ENCODE results near the gene GABRB3.

Gene GABRB3

DNA sequence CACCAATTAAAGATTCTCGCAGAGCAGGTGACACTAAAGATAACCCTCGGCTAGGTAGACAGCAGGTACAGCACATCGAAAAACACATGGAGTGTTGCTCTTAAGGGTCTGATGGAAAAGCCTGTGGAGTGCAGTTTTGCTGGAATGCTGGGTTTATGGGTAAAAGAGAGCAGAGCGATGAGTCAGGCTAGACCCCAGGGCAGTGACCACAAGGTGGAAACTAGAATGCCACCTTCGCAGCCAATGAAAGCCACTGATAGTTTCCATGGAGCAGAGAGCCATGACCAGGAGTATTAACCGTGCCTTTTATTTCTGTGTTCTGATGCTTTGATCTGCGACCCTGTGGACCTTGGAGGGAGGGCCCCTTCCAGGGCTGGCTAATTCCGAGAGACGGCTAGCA is 149.8 kb downstream of the GABRB3 start:
- no peak for DNase-seq

- DNase-seq = no peak
These were observed 151.1 kb downstream of the GABRB3 start for GRCh38 chr15:26621816-26622215.

GRCh38 chr15:26620528-26621458 is 152.1 kb downstream of the GABRB3 start:
- DNase-seq = no peak

GRCh38 chr15:26615927-26616302 is 157.0 kb downstream of the GABRB3 start:
- DNase-seq = no peak

DNA sequence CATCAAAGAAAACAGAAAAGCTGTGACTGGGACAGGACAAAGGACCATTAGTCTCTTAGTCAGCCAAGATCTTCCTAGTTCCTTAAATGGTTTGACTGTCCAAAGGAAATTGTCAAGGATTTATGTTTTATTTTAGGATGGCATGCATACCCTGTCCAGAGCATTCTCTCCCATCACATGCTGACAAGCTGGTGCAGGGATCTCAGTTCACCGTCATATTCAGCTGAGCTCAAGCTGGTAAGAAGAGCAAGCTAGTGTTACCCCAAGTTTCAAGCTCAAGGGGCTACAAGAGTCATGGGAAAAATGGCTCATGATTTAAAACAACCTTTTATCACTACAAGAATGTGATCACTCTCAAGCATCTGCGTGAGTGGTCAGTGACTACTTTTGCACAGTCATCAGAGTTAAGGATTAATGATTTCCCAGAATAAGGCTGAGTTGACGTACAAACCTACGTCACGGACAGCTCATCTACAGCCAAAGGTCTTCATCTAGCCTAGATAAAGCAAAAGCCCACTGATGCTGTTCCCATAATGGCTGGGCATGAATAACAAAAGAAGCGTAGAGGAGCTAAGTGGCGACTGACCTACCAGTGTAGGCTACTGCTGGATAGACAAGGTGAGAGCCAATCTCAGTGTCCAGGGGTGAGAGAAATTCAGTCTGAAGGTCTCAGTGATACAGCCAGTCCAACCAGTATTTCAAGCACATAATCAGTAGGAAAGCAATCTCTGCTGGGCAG is 157.5 kb downstream of the GABRB3 start:
- DNase-seq = no peak

DNA sequence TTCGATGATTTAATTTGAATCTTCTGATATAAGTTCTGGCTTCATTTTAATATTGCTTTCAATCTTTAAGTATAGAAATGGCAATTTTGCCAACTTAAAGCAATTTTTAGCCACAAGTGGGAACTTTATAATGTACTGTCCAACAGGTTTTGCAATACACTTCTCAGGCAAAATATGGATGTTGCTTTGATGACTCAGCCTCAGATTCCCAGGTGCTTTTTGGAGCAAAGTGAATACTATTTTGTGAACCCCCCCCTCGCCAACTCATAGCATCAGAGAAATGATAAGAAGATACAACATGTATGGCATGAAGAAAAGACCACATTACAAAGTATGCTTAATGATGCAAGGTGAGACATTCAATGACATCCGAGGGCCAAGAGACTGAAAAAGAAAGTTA is 158.1 kb downstream of the GABRB3 start:
- no peak for DNase-seq

GRCh38 chr15:26598704-26599103 is 174.2 kb downstream of the GABRB3 start:
- no peak for DNase-seq

GRCh38 chr15:26595611-26596010 is 177.3 kb downstream of the GABRB3 start:
- DNase-seq = no peak

DNA sequence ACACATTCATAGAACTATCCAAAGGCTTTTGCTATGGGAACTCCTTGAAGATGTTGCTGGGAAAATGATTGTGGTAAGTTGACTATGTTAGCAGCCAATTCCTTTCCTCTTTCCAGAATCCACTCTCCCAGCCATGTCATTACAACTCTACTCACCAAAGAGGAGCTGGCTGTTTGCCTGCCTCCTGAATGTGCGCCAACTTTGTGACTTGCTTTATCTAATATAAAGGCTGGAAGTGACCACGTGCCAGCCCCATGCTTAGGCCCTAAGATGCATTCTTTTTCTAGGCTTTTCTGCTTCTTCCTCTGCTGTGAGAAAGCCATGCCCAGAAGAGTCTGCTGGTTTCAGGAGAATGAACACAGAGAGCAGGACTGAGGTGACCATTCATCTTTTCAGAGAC is 182.2 kb downstream of the GABRB3 start:
- DNase-seq = no peak

GRCh38 chr15:26582840-26583239 is 190.0 kb downstream of the GABRB3 start:
- DNase-seq = no peak

DNA sequence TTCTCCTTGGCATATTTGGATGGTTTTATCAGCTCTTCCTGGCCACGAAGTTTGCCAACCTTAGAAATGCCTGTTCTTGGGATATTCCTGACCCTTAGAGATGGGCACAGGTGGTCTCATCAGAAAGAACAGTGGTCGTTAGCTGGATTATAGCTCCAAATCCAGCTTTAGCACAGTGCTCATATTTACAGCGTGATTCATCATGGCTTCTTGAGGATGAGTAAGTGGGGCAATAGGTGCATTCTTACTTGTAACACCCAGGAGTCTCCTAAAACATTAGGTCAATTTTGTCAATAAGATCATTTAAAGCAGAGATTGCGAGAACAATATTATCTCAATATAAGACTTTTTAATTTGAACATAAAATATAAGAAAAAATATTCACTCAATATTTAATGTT is 191.9 kb downstream of the GABRB3 start:
- DNase-seq = no peak

GRCh38 chr15:26572602-26573350 is 200.1 kb downstream of the GABRB3 start:
- DNase-seq = no peak

DNA sequence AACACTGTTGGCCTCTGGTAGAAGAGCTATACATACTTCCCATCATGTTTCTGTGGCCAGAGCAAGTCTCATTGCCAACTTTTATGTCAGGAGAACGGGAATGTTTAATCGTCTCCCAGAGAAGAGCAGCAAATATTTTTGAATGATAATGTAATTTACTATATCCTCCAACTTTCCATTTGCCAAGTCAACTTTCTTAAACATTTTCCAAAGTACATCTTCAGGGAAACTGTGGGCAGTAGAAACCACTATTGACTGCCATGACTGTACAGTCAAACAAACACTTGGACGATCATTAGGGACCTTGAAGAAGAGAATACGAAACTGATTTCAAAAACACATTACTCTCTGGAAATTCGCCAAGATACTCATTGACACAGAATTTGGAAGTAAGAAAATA is 201.5 kb downstream of the GABRB3 start:
- no peak for DNase-seq

DNA sequence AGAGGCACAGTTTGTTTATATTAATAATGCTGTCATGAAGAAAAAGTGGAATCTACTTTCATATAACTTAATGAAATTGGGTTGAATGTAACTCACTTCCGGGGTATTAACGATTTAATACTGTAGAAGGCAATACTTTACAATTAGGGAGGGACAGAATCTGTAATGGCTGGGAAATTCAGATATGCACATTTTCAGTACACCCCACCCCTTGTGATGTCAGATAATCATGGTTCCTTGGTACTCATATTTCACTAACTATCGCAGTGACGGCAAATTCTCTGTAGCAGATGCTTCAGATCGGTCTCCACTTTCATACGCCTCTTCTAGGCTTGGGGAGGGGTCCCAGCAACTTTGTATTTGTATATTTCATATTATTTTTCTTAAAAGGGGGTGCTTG is 207.3 kb downstream of the GABRB3 start:
- no peak for DNase-seq

DNA sequence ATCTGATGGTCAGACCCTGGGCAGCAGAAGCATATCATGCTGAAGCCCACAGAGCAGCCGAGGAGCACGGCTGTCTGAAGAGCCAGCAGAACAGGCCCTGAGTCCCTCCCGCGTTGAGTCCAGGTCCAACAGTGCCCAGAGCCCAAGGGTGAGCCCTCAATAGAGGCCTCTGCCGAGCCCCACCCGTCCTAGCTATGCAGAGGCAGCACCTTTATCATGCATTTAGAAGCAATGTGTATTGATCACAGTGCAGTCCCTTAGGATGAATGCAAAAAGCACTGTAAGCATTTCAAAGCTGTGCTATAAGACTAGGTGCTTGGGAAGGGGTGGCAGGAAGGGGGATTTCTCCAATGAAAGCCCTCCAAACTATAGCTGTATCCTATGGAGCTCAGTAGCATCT is 208.5 kb downstream of the GABRB3 start:
- DNase-seq = no peak

- DNase-seq = no peak
These were observed 210.5 kb downstream of the GABRB3 start for GRCh38 chr15:26562336-26562735.

DNA sequence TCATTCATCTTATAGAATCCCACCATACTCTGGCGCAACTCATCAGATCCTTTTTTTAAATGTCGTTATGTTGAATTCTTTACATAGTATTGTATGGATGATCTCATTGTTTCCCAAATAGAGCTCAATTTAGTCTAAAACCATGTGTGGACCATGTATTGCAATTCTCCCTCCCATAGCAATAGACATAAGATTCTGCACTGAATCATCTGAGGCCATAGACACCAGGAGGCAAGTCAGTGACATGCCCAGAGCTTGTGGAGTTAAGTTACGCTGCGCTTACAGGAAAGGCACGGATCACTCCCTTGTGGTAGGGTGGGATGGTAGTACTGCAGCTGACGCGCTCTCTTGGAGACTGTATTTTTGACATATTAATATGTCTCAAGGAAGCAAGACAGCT is 211.0 kb downstream of the GABRB3 start:
- DNase-seq = no peak

DNA sequence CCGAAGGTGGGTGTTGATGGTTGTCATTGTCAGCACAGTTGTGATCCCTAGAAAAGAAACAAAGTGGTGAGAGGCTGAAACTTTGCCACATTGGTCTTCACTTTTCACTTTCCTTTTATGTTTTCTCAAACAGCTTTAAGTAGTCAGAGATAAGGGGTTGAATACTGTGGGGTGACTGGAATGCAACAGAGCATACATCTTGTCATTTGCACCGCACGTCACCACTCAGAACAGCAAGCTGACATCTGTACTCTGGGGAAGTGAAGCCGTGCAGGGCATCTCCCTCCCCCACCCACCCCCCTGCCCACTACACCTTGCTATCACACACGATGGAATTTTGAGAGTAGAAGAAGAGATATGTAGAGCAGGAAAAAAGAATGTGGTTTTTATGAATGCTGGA is 211.7 kb downstream of the GABRB3 start:
- DNase-seq = no peak

GRCh38 chr15:26555898-26556297 is 217.0 kb downstream of the GABRB3 start:
- no peak for DNase-seq

- DNase-seq = no peak
These were observed 221.4 kb downstream of the GABRB3 start for GRCh38 chr15:26551473-26551872.

DNA sequence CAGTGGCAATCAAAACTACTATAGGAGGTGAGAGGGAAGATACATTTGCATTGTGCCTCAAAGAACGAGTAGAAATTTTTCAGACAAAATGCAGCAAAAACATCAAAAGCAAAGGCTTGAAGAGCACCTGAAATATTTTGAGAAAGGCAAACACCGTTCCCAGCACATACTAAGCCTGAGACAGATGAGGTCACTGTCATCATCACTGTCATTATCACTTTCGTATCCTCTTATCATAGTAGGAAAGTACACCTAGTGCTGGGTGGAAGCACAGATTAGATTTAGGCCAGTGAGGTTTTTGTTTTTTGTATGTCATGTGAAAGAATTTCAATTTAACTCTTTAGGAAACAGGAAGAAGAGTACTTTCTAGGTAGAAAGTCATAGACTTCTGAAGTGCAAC is 222.0 kb downstream of the GABRB3 start:
- DNase-seq = no peak

DNA sequence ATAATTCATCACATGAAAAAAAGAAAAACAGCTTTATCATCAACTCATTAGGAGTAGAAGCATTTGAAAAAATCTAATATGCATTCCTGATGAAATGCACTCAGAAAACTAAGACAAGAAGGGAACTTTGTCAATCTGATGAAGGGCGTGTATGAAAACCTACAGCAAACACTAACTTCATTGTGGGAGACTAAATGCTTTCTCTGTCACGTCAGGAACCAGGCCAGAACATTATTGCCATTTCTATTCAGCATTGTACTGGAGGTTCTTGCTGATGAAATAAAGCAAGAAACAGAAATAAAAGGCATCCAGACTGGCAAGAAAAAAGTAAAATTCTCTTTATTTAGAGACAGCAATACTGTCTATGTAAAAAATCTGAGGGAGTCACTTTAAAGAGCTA is 235.2 kb downstream of the GABRB3 start:
- no peak for DNase-seq

GRCh38 chr15:26531489-26531888 is 241.4 kb downstream of the GABRB3 start:
- no peak for DNase-seq

- DNase-seq = no peak
These were observed 247.8 kb downstream of the GABRB3 start for GRCh38 chr15:26525096-26525495.
